Smooth muscle cell (in vitro differentiated cells): ENCODE data around the gene IQGAP2. TPM values are rescaled to one million over a fixed set of nuclear protein-coding genes. Genes with fewer than 3 reads are reported as not detected.

Experiments used
- DNase-seq: peaks from one replicate; lab custom pipeline; 2025; ENCODE audit not compliant: unreplicated experiment; lab: John Stamatoyannopoulos, UW
- H2AFZ ChIP-seq: fragments of 200-600 bp; sonication (generic); 2 replicates; pipeline ENCODE4 v1.6.0; 2016; ENCODE audit warnings: antibody characterized with exemption, low read depth, mild to moderate bottlenecking
- H3F3A ChIP-seq: fragments of 200-600 bp; sonication (generic); 2 replicates; pipeline ENCODE4 v1.6.0; 2017; ENCODE audit warnings: antibody characterized with exemption, low read depth
- H3K27ac ChIP-seq: fragments of 200-600 bp; sonication (generic); 2 replicates; pipeline ENCODE4 v1.5.1; 2016; ENCODE audit warnings: low read depth, mild to moderate bottlenecking
- H3K27me3 ChIP-seq: fragments of 200-600 bp; sonication (generic); 2 replicates; pipeline ENCODE4 v1.6.1; 2016; ENCODE audit warnings: low read depth, mild to moderate bottlenecking
- H3K36me3 ChIP-seq: fragments of 200-600 bp; sonication (generic); 2 replicates; pipeline ENCODE4 v1.5.1; 2016; ENCODE audit warnings: low read depth
- H3K4me1 ChIP-seq: fragments of 200-600 bp; sonication (generic); 2 replicates; pipeline ENCODE4 v1.5.1; 2016; ENCODE audit warnings: low read depth
- H3K4me2 ChIP-seq: fragments of 200-600 bp; sonication (generic); 2 replicates; pipeline ENCODE4 v1.6.0; 2016; ENCODE audit warnings: mild to moderate bottlenecking
- H3K4me3 ChIP-seq: fragments of 200-600 bp; sonication (generic); 2 replicates; pipeline ENCODE4 v1.5.1; 2016; ENCODE audit warnings: mild to moderate bottlenecking
- H3K79me2 ChIP-seq: fragments of 200-600 bp; sonication (generic); 2 replicates; pipeline ENCODE4 v1.6.0; 2016; ENCODE audit warnings: low read depth, mild to moderate bottlenecking
- H3K9ac ChIP-seq: fragments of 200-600 bp; sonication (generic); 2 replicates; pipeline ENCODE4 v1.6.0; 2016; ENCODE audit warnings: low read depth
- H3K9me3 ChIP-seq: fragments of 200-600 bp; sonication (generic); replicated peaks from 2 replicates; pipeline ENCODE4 v1.5.1; 2016; ENCODE audit warnings: low read depth
- H4K20me1 ChIP-seq: fragments of 200-600 bp; sonication (generic); 2 replicates; pipeline ENCODE4 v1.6.0; 2016; ENCODE audit warnings: low read depth
- CTCF ChIP-seq: fragments of 200-600 bp; sonication (generic); IDR thresholded peaks from 2 replicates; pipeline ENCODE4 v1.5.1; 2017; ENCODE audit warnings: borderline replicate concordance, mild to moderate bottlenecking, antibody characterized with exemption; ENCODE audit not compliant: insufficient read depth, poor library complexity, severe bottlenecking
- WGBS: methylation state at CpG from one replicate; pipeline ENCODE4 v1.1.7; 2016; ENCODE audit warnings: low lambda C conversion rate; 5-methylcytosine and 5-hydroxymethylcytosine counted together
- polyA plus RNA-seq: library from polyadenylated mRNA; unstranded; fragments of >200 nt; fragmentation: Nextera tagmentation; extraction: Ambion mirVana; gene quantifications from 2 replicates; pipeline ENCODE4 v1.2.1, GENCODE V29; 2016
- total RNA-seq: library from RNA; depleted of rRNA; stranded (reverse); fragments of >200 nt; gene quantifications from 2 replicates; pipeline ENCODE4 v1.2.3, GENCODE V29; 2014

Gene IQGAP2
- total and polyA plus RNA-seq, 2 experiments from 2014 or later: 7.3 to 16.6 TPM

- H3K79me2 ChIP-seq: no peaks in the 10 kb centered on the region
- no peak for DNase-seq
- no peaks in the 10 kb centered on the region for H3K27me3 ChIP-seq
- H3K27ac ChIP-seq: no peak overlapping the region
- no peaks in the 10 kb centered on the region for H3K9me3 ChIP-seq
- H3K9ac ChIP-seq: no peak overlapping the region
- no peak overlapping the region for H3K4me2 ChIP-seq
- no peak overlapping the region for H2AFZ ChIP-seq
- no peak for TF ChIP-seq CTCF
- no peaks in the 10 kb centered on the region for H3K36me3 ChIP-seq
- no peaks in the 10 kb centered on the region for H4K20me1 ChIP-seq
- no peak overlapping the region for H3K4me3 ChIP-seq
- H3F3A ChIP-seq: no peaks in the 10 kb centered on the region
- WGBS: 89% methylated on average over 11 of the region's 11 CpGs
- peaks cover 9% of the 10 kb centered on the region for H3K4me1 ChIP-seq
Measured at GRCh38 chr5:76388791-76389512, 14.1 kb upstream of the IQGAP2 start.

GRCh38 chr5:76389513-76390154, 13.5 kb upstream of the IQGAP2 start:
- Histone ChIP-seq H3K4me3 (no peak overlapping the region), H3K27ac (no peak overlapping the region), H4K20me1 (no peaks in the 10 kb centered on the region), H3K79me2 (no peaks in the 10 kb centered on the region), H3K9me3 (no peaks in the 10 kb centered on the region), H3K27me3 (no peaks in the 10 kb centered on the region), H3F3A (no peaks in the 10 kb centered on the region), H2AFZ (no peak overlapping the region), H3K4me1 (peaks cover 9% of the 10 kb centered on the region), H3K36me3 (no peaks in the 10 kb centered on the region), H3K9ac (no peak overlapping the region), H3K4me2 (no peak overlapping the region)
- no peak for TF ChIP-seq CTCF
- no peak for DNase-seq
- WGBS: 95% methylated on average over 13 of the region's 13 CpGs

GRCh38 chr5:76391014-76391413, 12.1 kb upstream of the IQGAP2 start:
- Histone ChIP-seq H3K9me3 (no peaks in the 10 kb centered on the region), H3K9ac (no peak overlapping the region), H3K4me2 (no peak overlapping the region), H3K79me2 (no peaks in the 10 kb centered on the region), H3F3A (no peaks in the 10 kb centered on the region), H3K27me3 (no peaks in the 10 kb centered on the region), H4K20me1 (no peaks in the 10 kb centered on the region), H3K27ac (no peak overlapping the region), H2AFZ (no peak overlapping the region), H3K36me3 (no peaks in the 10 kb centered on the region), H3K4me3 (no peak overlapping the region), H3K4me1 (peaks cover 9% of the 10 kb centered on the region)
- 97% methylated on average over 9 of the region's 9 CpGs for WGBS
- DNase-seq: no peak
- no peak for TF ChIP-seq CTCF
